WTC11 (cell line): ENCODE results near the gene TMEM43. TPM values are rescaled to one million over a fixed set of nuclear protein-coding genes. Genes with fewer than 3 reads are reported as not detected.
A peak's percentile ranks its signal among the peaks of the same experiment; 100 is the strongest.

Source experiments
- ATAC-seq: fragments of 200-7000 bp; cut with Tn5 transposase; 2 replicates; pipeline ENCODE4 v1.10.0; 2021; ENCODE audit warnings: mild to moderate bottlenecking, moderate library complexity
- CTCF ChIA-PET: fragments of 300-600 bp; sonication (Branson Sonifier 250); formaldehyde crosslinking; loops from one replicate; lab custom pipeline; 2021; ENCODE audit warnings: antibody characterized with exemption; lab: Charles Lee
- POLR2A ChIA-PET: fragments of 350-600 bp; sonication (Branson Sonifier 250); formaldehyde crosslinking; loops from one replicate; lab custom pipeline; 2021; ENCODE audit warnings: antibody characterized with exemption; lab: Charles Lee
- DNase-seq: peaks from one replicate; pipeline ENCODE4 v3.0.0; 2021; ENCODE audit warnings: low spot score
- H3K27ac Mint-ChIP-seq: 2 replicates; pipeline ENCODE4 v1.8.0; 2021; ENCODE audit warnings: mixed read lengths
- H3K27me3 Mint-ChIP-seq: 2 replicates; pipeline ENCODE4 v1.8.0; 2021; ENCODE audit warnings: low read depth, mild to moderate bottlenecking, moderate library complexity, mixed read lengths
- H3K36me3 Mint-ChIP-seq: 2 replicates; pipeline ENCODE4 v1.8.0; 2021; ENCODE audit warnings: mixed read lengths
- H3K4me1 Mint-ChIP-seq: 2 replicates; pipeline ENCODE4 v1.8.0; 2022; ENCODE audit warnings: mixed read lengths
- H3K4me3 Mint-ChIP-seq: 2 replicates; pipeline ENCODE4 v1.8.0; 2021; ENCODE audit warnings: mild to moderate bottlenecking, moderate library complexity, mixed read lengths
- H3K9me3 Mint-ChIP-seq: 2 replicates; pipeline ENCODE4 v1.8.0; 2021; ENCODE audit warnings: mixed read lengths
- ARID4B ChIP-seq: sonication (generic); formaldehyde crosslinking; IDR thresholded peaks from 2 replicates; pipeline ENCODE4 v1.8.0; 2023; ENCODE audit warnings: missing genetic modification reagents, mild to moderate bottlenecking, borderline replicate concordance
- E2F4 ChIP-seq: sonication (generic); formaldehyde crosslinking; IDR thresholded peaks from 2 replicates; pipeline ENCODE4 v1.8.1; 2022; ENCODE audit warnings: low read depth, mild to moderate bottlenecking, moderate library complexity, missing genetic modification reagents, borderline replicate concordance
- E2F5 ChIP-seq: sonication (generic); formaldehyde crosslinking; IDR thresholded peaks from 2 replicates; pipeline ENCODE4 v1.8.1; 2022; ENCODE audit warnings: mild to moderate bottlenecking, moderate library complexity, missing genetic modification reagents
- MXD4 ChIP-seq: fragments of 250-450 bp; sonication (Bioruptor Pico); IDR thresholded peaks from 2 replicates; pipeline ENCODE4 v1.8.0; 2021; ENCODE audit warnings: mild to moderate bottlenecking, moderate library complexity, borderline replicate concordance
- NFYB ChIP-seq: sonication (generic); formaldehyde crosslinking; conservative IDR thresholded peaks from 2 replicates; pipeline ENCODE4 v1.8.0; 2022; ENCODE audit warnings: low read depth, missing genetic modification reagents
- USF2 ChIP-seq: sonication (generic); formaldehyde crosslinking; IDR thresholded peaks from 2 replicates; pipeline ENCODE4 v1.8.1; 2023; ENCODE audit warnings: mild to moderate bottlenecking, missing genetic modification reagents, moderate library complexity
- ZBTB43 ChIP-seq: sonication (generic); formaldehyde crosslinking; IDR thresholded peaks from 2 replicates; pipeline ENCODE4 v1.8.1; 2023; ENCODE audit warnings: mild to moderate bottlenecking, missing genetic modification reagents
- ZMAT4 ChIP-seq: fragments of 250-450 bp; sonication (Bioruptor Pico); IDR thresholded peaks from 2 replicates; pipeline ENCODE4 v1.9.0; 2021; ENCODE audit warnings: mild to moderate bottlenecking
- ZNF263 ChIP-seq: sonication (generic); formaldehyde crosslinking; IDR thresholded peaks from 2 replicates; pipeline ENCODE4 v1.8.1; 2022; ENCODE audit warnings: low read depth, mild to moderate bottlenecking, moderate library complexity, missing genetic modification reagents
- ZNF423 ChIP-seq: fragments of 250-450 bp; sonication (Bioruptor Pico); IDR thresholded peaks from 2 replicates; pipeline ENCODE4 v2.1.2; 2022; ENCODE audit warnings: mild to moderate bottlenecking, moderate library complexity
- ZNF671 ChIP-seq: fragments of 250-450 bp; sonication (Bioruptor Pico); IDR thresholded peaks from 2 replicates; pipeline ENCODE4 v1.8.0; 2021; ENCODE audit warnings: mild to moderate bottlenecking
- ZSCAN18 ChIP-seq: fragments of 250-450 bp; sonication (Bioruptor Pico); IDR thresholded peaks from 2 replicates; pipeline ENCODE4 v2.1.2; 2022; ENCODE audit warnings: mild to moderate bottlenecking, moderate library complexity
- total RNA-seq: library from RNA; stranded (reverse); gene quantifications from 3 replicates; pipeline ENCODE4 v1.2.3, GENCODE V29; 2021

TMEM43 gene
- total RNA-seq, 1 experiment from 2014 or later: 27.7 TPM

- no peak for TF ChIP-seq ZNF263 (CRISPR knock-in tag)
These were observed 22.2 kb downstream of the TMEM43 start (continued) for GRCh38 chr3:14147066-14147435.

- H3K27ac Mint-ChIP-seq: peak overlapping the region; percentile 91
- POLR2A ChIA-PET: interaction anchor here (1.2 kb wide), 1 partner anchor 31 kb away, joined by 3 read pairs; the partner anchor contains the start of genes LSM3 and XPC
- no peaks in the 10 kb centered on the region for H3K27me3 Mint-ChIP-seq
- no peak for DNase-seq
- peaks cover 18% of the 10 kb centered on the region for H3K36me3 Mint-ChIP-seq
- TF ChIP-seq ZNF671: no peak
- no peak for TF ChIP-seq E2F5 (CRISPR knock-in tag)
- no peak for TF ChIP-seq ZMAT4 (CRISPR knock-in tag)
- TF ChIP-seq ARID4B (CRISPR knock-in tag): no peak
- peak; percentile 82 for TF ChIP-seq ZNF423 (CRISPR knock-in tag)
- no peak for TF ChIP-seq E2F4
- no peak for TF ChIP-seq USF2 (CRISPR knock-in tag)
- TF ChIP-seq ZNF263 (CRISPR knock-in tag): 0 out of 2 replicates have a peak, but pooled peaks have one; percentile 21
- TF ChIP-seq MXD4 (CRISPR knock-in tag): no peak
- no peak for TF ChIP-seq ZSCAN18 (CRISPR knock-in tag)
- no peak for TF ChIP-seq NFYB (CRISPR knock-in tag)
- TF ChIP-seq ZBTB43 (CRISPR knock-in tag): no peak
- no peaks in the 10 kb centered on the region for H3K9me3 Mint-ChIP-seq
- H3K4me1 Mint-ChIP-seq: peaks cover 31% of the 10 kb centered on the region
- ATAC-seq: no peak
- CTCF ChIA-PET: interaction anchor here (1.0 to 3.5 kb wide), 6 partner anchors 22 to 251 kb away, joined by 4 to 24 read pairs (median 12); partner anchors contain the start of genes LSM3, TMEM43 and XPC
- no peak overlapping the region; the same call in 1 of the 2 replicates for H3K4me3 Mint-ChIP-seq
These were observed 22.8 kb downstream of the TMEM43 start for GRCh38 chr3:14147617-14148016.
